ENCODE measurements around the gene ST8SIA6. TPM values are rescaled to one million over a fixed set of nuclear protein-coding genes. Genes with fewer than 3 reads are reported as not detected.

The ST8SIA6 gene
- total RNA-seq, 2 experiments from 2014 or later = not detected

- DNase-seq (ENCODE audit: low spot score) = no peak
- H3K27ac ChIP-seq (ENCODE audit: low read depth, low read length, poor library complexity, severe bottlenecking) = no peak overlapping the region
- intact Hi-C loops (cut with micrococcal nuclease; ENCODE audit: unreplicated experiment) = no loop called here
- ChIA-PET CTCF (ENCODE audit: unreplicated experiment) (no interaction called here), POLR2A (interaction anchor here (0.6 kb wide), 1 partner anchor 261 kb away, joined by 3 read pairs; no protein-coding TSS in a partner anchor)
- no peak overlapping the region for H3K4me3 ChIP-seq (ENCODE audit: low read depth, low read length, poor library complexity, severe bottlenecking)
- no peaks in the 10 kb centered on the region for H4K20me1 ChIP-seq (ENCODE audit: insufficient read depth, low read length)
- no peak for TF ChIP-seq EZH2phosphoT487 (IDR thresholded peaks at IDR 0.05; ENCODE audit: borderline replicate concordance, low read depth, low read length)
- no peak for TF ChIP-seq CTCF (conservative IDR thresholded peaks at IDR 0.05; ENCODE audit: low read length)
- no peaks in the 10 kb centered on the region for H3K79me2 ChIP-seq (ENCODE audit: insufficient read depth, low read depth, low read length)
- H3K4me1 ChIP-seq (ENCODE audit: insufficient read depth, low read length, poor library complexity, severe bottlenecking) = no peaks in the 10 kb centered on the region
- BruUV-seq (replicated peaks) = no TSS peak
- H3K4me2 ChIP-seq (ENCODE audit: low read length) = no peak overlapping the region
- no peaks in the 10 kb centered on the region for H3K36me3 ChIP-seq (ENCODE audit: insufficient read depth, low read length)
- no peaks in the 10 kb centered on the region for H3K9me3 ChIP-seq (ENCODE audit: low read length)
- no peak overlapping the region for H2AFZ ChIP-seq (ENCODE audit: low read length)
- no peaks in the 10 kb centered on the region for H3K9me2 ChIP-seq (ENCODE audit: insufficient read depth, low read length)
Observed at GRCh38 chr10:17453373-17454091, 863 bp downstream of the ST8SIA6 start.

- POLR2A ChIA-PET = interaction anchor here (0.6 kb wide), 1 partner anchor 261 kb away, joined by 3 read pairs; no protein-coding TSS in a partner anchor
- Histone ChIP-seq H3K4me3 (ENCODE audit: low read depth, low read length, poor library complexity, severe bottlenecking) (no peak overlapping the region), H3K79me2 (ENCODE audit: insufficient read depth, low read depth, low read length) (no peaks in the 10 kb centered on the region), H2AFZ (ENCODE audit: low read length) (no peak overlapping the region), H3K9me3 (ENCODE audit: low read length) (no peaks in the 10 kb centered on the region), H3K4me2 (ENCODE audit: low read length) (no peak overlapping the region), H3K36me3 (ENCODE audit: insufficient read depth, low read length) (no peaks in the 10 kb centered on the region), H4K20me1 (ENCODE audit: insufficient read depth, low read length) (no peaks in the 10 kb centered on the region), H3K9me2 (ENCODE audit: insufficient read depth, low read length) (no peaks in the 10 kb centered on the region), H3K4me1 (ENCODE audit: insufficient read depth, low read length, poor library complexity, severe bottlenecking) (no peaks in the 10 kb centered on the region), H3K27ac (ENCODE audit: low read depth, low read length, poor library complexity, severe bottlenecking) (no peak overlapping the region)
- no TSS peak for BruUV-seq (replicated peaks)
- intact Hi-C loops (cut with micrococcal nuclease; ENCODE audit: unreplicated experiment) = no loop called here
- CTCF ChIA-PET (ENCODE audit: unreplicated experiment) = no interaction called here
- TF ChIP-seq EZH2phosphoT487 (IDR thresholded peaks at IDR 0.05; ENCODE audit: borderline replicate concordance, low read depth, low read length) (no peak), CTCF (conservative IDR thresholded peaks at IDR 0.05; ENCODE audit: low read length) (no peak)
- DNase-seq (ENCODE audit: low spot score) = no peak
Observed at GRCh38 chr10:17453035-17453372, 1.4 kb downstream of the ST8SIA6 start.

GRCh38 chr10:17452060-17452841 lies 2.1 kb downstream of the ST8SIA6 start:
- BruUV-seq (replicated peaks) = no TSS peak
- Histone ChIP-seq H3K4me3 (ENCODE audit: low read depth, low read length, poor library complexity, severe bottlenecking) (no peak overlapping the region), H4K20me1 (ENCODE audit: insufficient read depth, low read length) (no peaks in the 10 kb centered on the region), H2AFZ (ENCODE audit: low read length) (no peak overlapping the region), H3K4me1 (ENCODE audit: insufficient read depth, low read length, poor library complexity, severe bottlenecking) (no peaks in the 10 kb centered on the region), H3K27ac (ENCODE audit: low read depth, low read length, poor library complexity, severe bottlenecking) (no peak overlapping the region), H3K9me3 (ENCODE audit: low read length) (no peaks in the 10 kb centered on the region), H3K4me2 (ENCODE audit: low read length) (no peak overlapping the region), H3K79me2 (ENCODE audit: insufficient read depth, low read depth, low read length) (no peaks in the 10 kb centered on the region), H3K9me2 (ENCODE audit: insufficient read depth, low read length) (no peaks in the 10 kb centered on the region), H3K36me3 (ENCODE audit: insufficient read depth, low read length) (no peaks in the 10 kb centered on the region)
- intact Hi-C loops (cut with micrococcal nuclease; ENCODE audit: unreplicated experiment) = no loop called here
- no peak for DNase-seq (ENCODE audit: low spot score)
- ChIA-PET CTCF (ENCODE audit: unreplicated experiment) (no interaction called here), POLR2A (interaction anchor here (0.6 to 1.2 kb wide), 2 partner anchors 262 to 813 kb away, joined by 3 read pairs; no protein-coding TSS in a partner anchor)
- TF ChIP-seq EZH2phosphoT487 (IDR thresholded peaks at IDR 0.05; ENCODE audit: borderline replicate concordance, low read depth, low read length) (no peak), CTCF (conservative IDR thresholded peaks at IDR 0.05; ENCODE audit: low read length) (no peak)
